Measurements from ENCODE around the gene NAALADL2. TPM values are rescaled to one million over a fixed set of nuclear protein-coding genes. Genes with fewer than 3 reads are reported as not detected.

Gene NAALADL2
- polyA plus RNA-seq, 2 donors, result 0.26 to 0.54 TPM

- Histone ChIP-seq H3K4me1 (ENCODE audit: control insufficient read depth in 2 of 2, insufficient read depth in 2 of 2, low read length in 1 of 2) (no peaks in the 10 kb centered on the region), H3K27ac (ENCODE audit: low read depth in 2 of 2, low read length in 1 of 2) (no peak overlapping the region), H3K4me3 (ENCODE audit: low read depth in 1 of 2, low read length in 2 of 2) (no peak overlapping the region), H3K27me3 (ENCODE audit: control insufficient read depth in 1 of 2, insufficient read depth in 2 of 2, low read length in 2 of 2) (no peaks in the 10 kb centered on the region), H3K9me3 (ENCODE audit: control insufficient read depth in 2 of 2, insufficient read depth in 1 of 2, low read depth in 1 of 2, low read length in 1 of 2) (no peaks in the 10 kb centered on the region), H3K36me3 (ENCODE audit: control insufficient read depth in 2 of 2, insufficient read depth in 2 of 2, low read length in 1 of 2) (no peaks in the 10 kb centered on the region)
- WGBS, 2 donors, result 88 to 94% methylated on average over 3 of the region's 3 CpGs
Measured at GRCh38 chr3:175464362-175464761, 605.2 kb downstream of the NAALADL2 start.

- no peaks in the 10 kb centered on the region for H3K9me3 ChIP-seq (ENCODE audit: control insufficient read depth in 2 of 2, insufficient read depth in 1 of 2, low read depth in 1 of 2, low read length in 1 of 2)
- H3K27me3 ChIP-seq (ENCODE audit: control insufficient read depth in 1 of 2, insufficient read depth in 2 of 2, low read length in 2 of 2), result no peaks in the 10 kb centered on the region
- no peak overlapping the region for H3K4me3 ChIP-seq (ENCODE audit: low read depth in 1 of 2, low read length in 2 of 2)
- no peak overlapping the region for H3K27ac ChIP-seq (ENCODE audit: low read depth in 2 of 2, low read length in 1 of 2)
- H3K36me3 ChIP-seq (ENCODE audit: control insufficient read depth in 2 of 2, insufficient read depth in 2 of 2, low read length in 1 of 2), result no peaks in the 10 kb centered on the region
- no peaks in the 10 kb centered on the region for H3K4me1 ChIP-seq (ENCODE audit: control insufficient read depth in 2 of 2, insufficient read depth in 2 of 2, low read length in 1 of 2)
Measured at GRCh38 chr3:175469124-175469523, 610.0 kb downstream of the NAALADL2 start.

GRCh38 chr3:175475765-175476164 lies 616.6 kb downstream of the NAALADL2 start:
- Histone ChIP-seq H3K4me3 (ENCODE audit: low read depth in 1 of 2, low read length in 2 of 2) (no peak overlapping the region), H3K27ac (ENCODE audit: low read depth in 2 of 2, low read length in 1 of 2) (no peak overlapping the region), H3K4me1 (ENCODE audit: control insufficient read depth in 2 of 2, insufficient read depth in 2 of 2, low read length in 1 of 2) (no peaks in the 10 kb centered on the region), H3K36me3 (ENCODE audit: control insufficient read depth in 2 of 2, insufficient read depth in 2 of 2, low read length in 1 of 2) (no peaks in the 10 kb centered on the region), H3K27me3 (ENCODE audit: control insufficient read depth in 1 of 2, insufficient read depth in 2 of 2, low read length in 2 of 2) (no peaks in the 10 kb centered on the region), H3K9me3 (ENCODE audit: control insufficient read depth in 2 of 2, insufficient read depth in 1 of 2, low read depth in 1 of 2, low read length in 1 of 2) (no peaks in the 10 kb centered on the region)
- WGBS, 2 donors, result 89 to 91% methylated on average over 4 of the region's 4 CpGs

- no peaks in the 10 kb centered on the region for H3K36me3 ChIP-seq (ENCODE audit: control insufficient read depth in 2 of 2, insufficient read depth in 2 of 2, low read length in 1 of 2)
- no peaks in the 10 kb centered on the region for H3K4me1 ChIP-seq (ENCODE audit: control insufficient read depth in 2 of 2, insufficient read depth in 2 of 2, low read length in 1 of 2)
- H3K4me3 ChIP-seq (ENCODE audit: low read depth in 1 of 2, low read length in 2 of 2), result no peak overlapping the region
- no peaks in the 10 kb centered on the region for H3K27me3 ChIP-seq (ENCODE audit: control insufficient read depth in 1 of 2, insufficient read depth in 2 of 2, low read length in 2 of 2)
- no peak overlapping the region for H3K27ac ChIP-seq (ENCODE audit: low read depth in 2 of 2, low read length in 1 of 2)
- WGBS, 2 donors, result 41 to 43% methylated on average over 2 of the region's 2 CpGs
- H3K9me3 ChIP-seq (ENCODE audit: control insufficient read depth in 2 of 2, insufficient read depth in 1 of 2, low read depth in 1 of 2, low read length in 1 of 2), result no peaks in the 10 kb centered on the region
Measured at GRCh38 chr3:175476489-175476888, 617.4 kb downstream of the NAALADL2 start.

GRCh38 chr3:175477651-175478224 lies 618.6 kb downstream of the NAALADL2 start:
- Histone ChIP-seq H3K36me3 (ENCODE audit: control insufficient read depth in 2 of 2, insufficient read depth in 2 of 2, low read length in 1 of 2) (no peaks in the 10 kb centered on the region), H3K4me1 (ENCODE audit: control insufficient read depth in 2 of 2, insufficient read depth in 2 of 2, low read length in 1 of 2) (no peaks in the 10 kb centered on the region), H3K27me3 (ENCODE audit: control insufficient read depth in 1 of 2, insufficient read depth in 2 of 2, low read length in 2 of 2) (no peaks in the 10 kb centered on the region), H3K4me3 (ENCODE audit: low read depth in 1 of 2, low read length in 2 of 2) (no peak overlapping the region), H3K27ac (ENCODE audit: low read depth in 2 of 2, low read length in 1 of 2) (no peak overlapping the region), H3K9me3 (ENCODE audit: control insufficient read depth in 2 of 2, insufficient read depth in 1 of 2, low read depth in 1 of 2, low read length in 1 of 2) (no peaks in the 10 kb centered on the region)
- 83% methylated on average over 2 of the region's 2 CpGs for WGBS, 2 donors

- Histone ChIP-seq H3K27me3 (ENCODE audit: control insufficient read depth in 1 of 2, insufficient read depth in 2 of 2, low read length in 2 of 2) (no peaks in the 10 kb centered on the region), H3K36me3 (ENCODE audit: control insufficient read depth in 2 of 2, insufficient read depth in 2 of 2, low read length in 1 of 2) (no peaks in the 10 kb centered on the region), H3K4me3 (ENCODE audit: low read depth in 1 of 2, low read length in 2 of 2) (no peak overlapping the region), H3K9me3 (ENCODE audit: control insufficient read depth in 2 of 2, insufficient read depth in 1 of 2, low read depth in 1 of 2, low read length in 1 of 2) (no peaks in the 10 kb centered on the region), H3K4me1 (ENCODE audit: control insufficient read depth in 2 of 2, insufficient read depth in 2 of 2, low read length in 1 of 2) (no peaks in the 10 kb centered on the region), H3K27ac (ENCODE audit: low read depth in 2 of 2, low read length in 1 of 2) (no peak overlapping the region)
- WGBS, 2 donors, result 83 to 87% methylated on average over 2 of the region's 2 CpGs
Measured at GRCh38 chr3:175478301-175478700, 619.2 kb downstream of the NAALADL2 start.

- no peak overlapping the region for H3K4me3 ChIP-seq (ENCODE audit: low read depth in 1 of 2, low read length in 2 of 2)
- 62 to 69% methylated on average over 2 of the region's 2 CpGs for WGBS, 2 donors
- H3K27ac ChIP-seq (ENCODE audit: low read depth in 2 of 2, low read length in 1 of 2), result no peak overlapping the region
- H3K27me3 ChIP-seq (ENCODE audit: control insufficient read depth in 1 of 2, insufficient read depth in 2 of 2, low read length in 2 of 2), result no peaks in the 10 kb centered on the region
- H3K4me1 ChIP-seq (ENCODE audit: control insufficient read depth in 2 of 2, insufficient read depth in 2 of 2, low read length in 1 of 2), result no peaks in the 10 kb centered on the region
- H3K36me3 ChIP-seq (ENCODE audit: control insufficient read depth in 2 of 2, insufficient read depth in 2 of 2, low read length in 1 of 2), result no peaks in the 10 kb centered on the region
- H3K9me3 ChIP-seq (ENCODE audit: control insufficient read depth in 2 of 2, insufficient read depth in 1 of 2, low read depth in 1 of 2, low read length in 1 of 2), result no peaks in the 10 kb centered on the region
Measured at GRCh38 chr3:175479175-175479574, 620.0 kb downstream of the NAALADL2 start.

GRCh38 chr3:175479800-175480199 lies 620.7 kb downstream of the NAALADL2 start:
- Histone ChIP-seq H3K4me3 (ENCODE audit: low read depth in 1 of 2, low read length in 2 of 2) (no peak overlapping the region), H3K9me3 (ENCODE audit: control insufficient read depth in 2 of 2, insufficient read depth in 1 of 2, low read depth in 1 of 2, low read length in 1 of 2) (no peaks in the 10 kb centered on the region), H3K27ac (ENCODE audit: low read depth in 2 of 2, low read length in 1 of 2) (no peak overlapping the region), H3K4me1 (ENCODE audit: control insufficient read depth in 2 of 2, insufficient read depth in 2 of 2, low read length in 1 of 2) (no peaks in the 10 kb centered on the region), H3K36me3 (ENCODE audit: control insufficient read depth in 2 of 2, insufficient read depth in 2 of 2, low read length in 1 of 2) (no peaks in the 10 kb centered on the region), H3K27me3 (ENCODE audit: control insufficient read depth in 1 of 2, insufficient read depth in 2 of 2, low read length in 2 of 2) (no peaks in the 10 kb centered on the region)

- Histone ChIP-seq H3K27ac (ENCODE audit: low read depth in 2 of 2, low read length in 1 of 2) (no peak overlapping the region), H3K36me3 (ENCODE audit: control insufficient read depth in 2 of 2, insufficient read depth in 2 of 2, low read length in 1 of 2) (no peaks in the 10 kb centered on the region), H3K9me3 (ENCODE audit: control insufficient read depth in 2 of 2, insufficient read depth in 1 of 2, low read depth in 1 of 2, low read length in 1 of 2) (no peaks in the 10 kb centered on the region), H3K27me3 (ENCODE audit: control insufficient read depth in 1 of 2, insufficient read depth in 2 of 2, low read length in 2 of 2) (no peaks in the 10 kb centered on the region), H3K4me3 (ENCODE audit: low read depth in 1 of 2, low read length in 2 of 2) (no peak overlapping the region), H3K4me1 (ENCODE audit: control insufficient read depth in 2 of 2, insufficient read depth in 2 of 2, low read length in 1 of 2) (no peaks in the 10 kb centered on the region)
- WGBS, 2 donors, result 73 to 90% methylated on average over 2 of the region's 2 CpGs
Measured at GRCh38 chr3:175484666-175485065, 625.5 kb downstream of the NAALADL2 start.

GRCh38 chr3:175485436-175485835 lies 626.3 kb downstream of the NAALADL2 start:
- no peaks in the 10 kb centered on the region for H3K9me3 ChIP-seq (ENCODE audit: control insufficient read depth in 2 of 2, insufficient read depth in 1 of 2, low read depth in 1 of 2, low read length in 1 of 2)
- no peaks in the 10 kb centered on the region for H3K36me3 ChIP-seq (ENCODE audit: control insufficient read depth in 2 of 2, insufficient read depth in 2 of 2, low read length in 1 of 2)
- no peak overlapping the region for H3K4me3 ChIP-seq (ENCODE audit: low read depth in 1 of 2, low read length in 2 of 2)
- no peaks in the 10 kb centered on the region for H3K4me1 ChIP-seq (ENCODE audit: control insufficient read depth in 2 of 2, insufficient read depth in 2 of 2, low read length in 1 of 2)
- H3K27me3 ChIP-seq (ENCODE audit: control insufficient read depth in 1 of 2, insufficient read depth in 2 of 2, low read length in 2 of 2), result no peaks in the 10 kb centered on the region
- 59 to 65% methylated on average over 1 of the region's 1 CpG for WGBS, 2 donors
- no peak overlapping the region for H3K27ac ChIP-seq (ENCODE audit: low read depth in 2 of 2, low read length in 1 of 2)

All from esophagus (tissue), 2 donors.